OCI-LY1 (cell line): ENCODE results near the gene ADGRB2.

Source experiments
- H2AFZ ChIP-seq: fragments of 200-600 bp; sonication (generic), shearing (Covaris generic); 2 replicates; pipeline ENCODE4 v1.6.0; 2014; ENCODE audit warnings: antibody characterized with exemption, mild to moderate bottlenecking, low read length
- H3F3A ChIP-seq: fragments of 200-600 bp; sonication (generic), shearing (Covaris generic); 2 replicates; pipeline ENCODE4 v1.6.0; 2014; ENCODE audit warnings: mild to moderate bottlenecking, antibody characterized with exemption, low read length, moderate library complexity; ENCODE audit not compliant: insufficient read depth
- H3K27ac ChIP-seq: fragments of 200-600 bp; sonication (generic); 2 replicates; pipeline ENCODE4 v1.5.1; 2014; ENCODE audit warnings: low read length, mixed run types, mild to moderate bottlenecking, low read depth; ENCODE audit not compliant: poor library complexity, severe bottlenecking
- H3K27me3 ChIP-seq: fragments of 200-600 bp; sonication (generic); 2 replicates; pipeline ENCODE4 v1.6.0; 2014; ENCODE audit warnings: antibody characterized with exemption, mild to moderate bottlenecking, low read length, moderate library complexity; ENCODE audit not compliant: insufficient read depth
- H3K36me3 ChIP-seq: fragments of 200-600 bp; sonication (generic); 2 replicates; pipeline ENCODE4 v1.6.1; 2014; ENCODE audit warnings: mild to moderate bottlenecking, antibody characterized with exemption, low read length, moderate library complexity, mixed read lengths; ENCODE audit not compliant: insufficient read depth
- H3K4me1 ChIP-seq: fragments of 200-600 bp; sonication (generic); 2 replicates; pipeline ENCODE4 v1.5.1; 2014; ENCODE audit warnings: mild to moderate bottlenecking, low read length, moderate library complexity; ENCODE audit not compliant: insufficient read depth, severe bottlenecking
- H3K4me2 ChIP-seq: fragments of 200-600 bp; sonication (generic), shearing (Covaris generic); 2 replicates; pipeline ENCODE4 v1.6.1; 2014; ENCODE audit warnings: low read length
- H3K4me3 ChIP-seq: fragments of 200-600 bp; sonication (generic); 2 replicates; pipeline ENCODE4 v1.5.1; 2014; ENCODE audit warnings: low read length, low read depth, mild to moderate bottlenecking, mixed read lengths; ENCODE audit not compliant: poor library complexity, severe bottlenecking
- H3K79me2 ChIP-seq: fragments of 200-600 bp; shearing (Covaris generic); 2 replicates; pipeline ENCODE4 v1.6.1; 2016; ENCODE audit warnings: mixed run types, low read length, mixed read lengths; ENCODE audit not compliant: insufficient read depth
- H3K9ac ChIP-seq: fragments of 200-600 bp; sonication (generic), shearing (Covaris generic); 2 replicates; pipeline ENCODE4 v1.6.1; 2014; ENCODE audit warnings: mild to moderate bottlenecking, low read length, mixed read lengths
- H3K9me2 ChIP-seq: fragments of 200-600 bp; sonication (generic), shearing (Covaris generic); 2 replicates; pipeline ENCODE4 v1.6.1; 2014; ENCODE audit warnings: low read depth, mild to moderate bottlenecking, low read length, mixed read lengths
- H3K9me3 ChIP-seq: fragments of 200-600 bp; shearing (Covaris generic); 2 replicates; pipeline ENCODE4 v1.6.1; 2014; ENCODE audit warnings: low read length, mixed read lengths
- H4K20me1 ChIP-seq: fragments of 200-600 bp; sonication (generic), shearing (Covaris generic); 2 replicates; pipeline ENCODE4 v1.6.0; 2016; ENCODE audit warnings: mild to moderate bottlenecking, low read length; ENCODE audit not compliant: insufficient read depth
- CTCF ChIP-seq: fragments of 200-600 bp; sonication (generic), shearing (Covaris generic); IDR thresholded peaks from 2 replicates; pipeline ENCODE4 v1.5.1; 2017; ENCODE audit warnings: mild to moderate bottlenecking, antibody characterized with exemption, low read length, moderate library complexity, mixed read lengths
- EZH2 ChIP-seq: fragments of 200-600 bp; sonication (generic), shearing (Covaris generic); IDR thresholded peaks from 2 replicates; pipeline ENCODE4 v1.8.0; 2017; ENCODE audit warnings: borderline replicate concordance, mixed run types, mild to moderate bottlenecking, antibody characterized with exemption, low read length, moderate library complexity, mixed read lengths

Gene ADGRB2

GRCh38 chr1:31761883-31762282 lies 2.3 kb downstream of the ADGRB2 start:
- Histone ChIP-seq H3K4me1 (peaks cover 39% of the 10 kb centered on the region), H3K27me3 (no peaks in the 10 kb centered on the region), H3K4me2 (no peak overlapping the region), H4K20me1 (no peaks in the 10 kb centered on the region), H3K9me2 (no peaks in the 10 kb centered on the region), H3K9me3 (no peaks in the 10 kb centered on the region), H3K36me3 (no peaks in the 10 kb centered on the region), H3K9ac (no peak overlapping the region), H3K4me3 (no peak overlapping the region), H3K27ac (no peak overlapping the region), H3F3A (no peaks in the 10 kb centered on the region), H3K79me2 (no peaks in the 10 kb centered on the region), H2AFZ (no peak overlapping the region)
- TF ChIP-seq EZH2 (no peak), CTCF (no peak)

GRCh38 chr1:31760471-31761470 lies 3.4 kb downstream of the ADGRB2 start:
- Histone ChIP-seq H3K4me1 (peaks cover 36% of the 10 kb centered on the region), H2AFZ (no peak overlapping the region), H3K27ac (no peak overlapping the region), H3K27me3 (no peaks in the 10 kb centered on the region), H4K20me1 (no peaks in the 10 kb centered on the region), H3K36me3 (no peaks in the 10 kb centered on the region), H3K4me3 (peak overlapping the region; percentile 42), H3K4me2 (peak overlapping the region; percentile 64), H3F3A (no peaks in the 10 kb centered on the region), H3K79me2 (no peaks in the 10 kb centered on the region), H3K9ac (no peak overlapping the region), H3K9me3 (no peaks in the 10 kb centered on the region), H3K9me2 (no peaks in the 10 kb centered on the region)
- TF ChIP-seq CTCF (no peak), EZH2 (no peak)

- Histone ChIP-seq H3K4me3 (no peak overlapping the region), H3K27me3 (no peaks in the 10 kb centered on the region), H2AFZ (no peak overlapping the region), H3K36me3 (no peaks in the 10 kb centered on the region), H3K9me3 (no peaks in the 10 kb centered on the region), H3K4me1 (peaks cover 24% of the 10 kb centered on the region), H3F3A (no peaks in the 10 kb centered on the region), H3K9me2 (no peaks in the 10 kb centered on the region), H4K20me1 (no peaks in the 10 kb centered on the region), H3K9ac (no peak overlapping the region), H3K79me2 (no peaks in the 10 kb centered on the region), H3K4me2 (no peak overlapping the region), H3K27ac (no peak overlapping the region)
- TF ChIP-seq CTCF (no peak), EZH2 (no peak)
Observed at GRCh38 chr1:31759298-31760023, 4.7 kb downstream of the ADGRB2 start.
